GM12892 (cell line): ENCODE measurements around the gene TMPRSS3.

ENCODE experiments used
- POLR2A ChIP-seq: IDR thresholded peaks from 2 replicates; pipeline ENCODE4 v1.6.1; 2011; ENCODE audit warnings: low read depth, low read length, control low read depth
- POLR2AphosphoS5 ChIP-seq: IDR thresholded peaks from 2 replicates; pipeline ENCODE4 v1.6.1; 2011; ENCODE audit warnings: low read depth, low read length, control low read depth
- TAF1 ChIP-seq: IDR thresholded peaks from 2 replicates; pipeline ENCODE4 v1.6.1; 2011; ENCODE audit warnings: low read depth, mild to moderate bottlenecking, control low read depth, low read length, borderline replicate concordance

- TF ChIP-seq POLR2A = no peak
- TF ChIP-seq POLR2AphosphoS5 = no peak
- no peak for TF ChIP-seq TAF1
These were observed 38.5 kb downstream of the TMPRSS3 start for GRCh38 chr21:42357307-42357706.
